OCI-LY3 (cell line): ENCODE measurements around the gene RSRC2.

Source experiments
- H2AFZ ChIP-seq: fragments of 200-600, 300-600 bp; shearing (Covaris generic); 2 replicates; pipeline ENCODE4 v1.6.0; 2014; ENCODE audit warnings: antibody characterized with exemption, low read depth, low read length
- H3K27ac ChIP-seq: fragments of 200-600, 300-600 bp; sonication (generic); 2 replicates; pipeline ENCODE4 v1.5.1; 2014; ENCODE audit warnings: mild to moderate bottlenecking, low read length, moderate library complexity, mixed read lengths
- H3K27me3 ChIP-seq: fragments of 200-600, 300-600 bp; sonication (generic); 2 replicates; pipeline ENCODE4 v1.6.1; 2014; ENCODE audit warnings: low read depth, low read length, mixed read lengths
- H3K36me3 ChIP-seq: fragments of 200-600, 300-600 bp; sonication (generic); replicated peaks from 2 replicates; pipeline ENCODE3; 2014; ENCODE audit warnings: low read depth, low read length, mixed read lengths
- H3K4me1 ChIP-seq: fragments of 300-600, 200-600 bp; sonication (generic); 2 replicates; pipeline ENCODE4 v1.6.1; 2014; ENCODE audit warnings: low read length, mixed read lengths
- H3K4me2 ChIP-seq: fragments of 200-600, 300-600 bp; sonication (generic); 2 replicates; pipeline ENCODE4 v1.6.1; 2014; ENCODE audit warnings: low read length, mixed read lengths
- H3K4me3 ChIP-seq: fragments of 300-600, 200-600 bp; sonication (generic); 2 replicates; pipeline ENCODE4 v1.5.1; 2014; ENCODE audit warnings: antibody characterized with exemption, mild to moderate bottlenecking, low read length, moderate library complexity
- H3K79me2 ChIP-seq: fragments of 300-600, 200-600 bp; shearing (Covaris generic); 2 replicates; pipeline ENCODE4 v1.6.1; 2014; ENCODE audit warnings: mild to moderate bottlenecking, low read length, mixed read lengths
- H3K9ac ChIP-seq: fragments of 300-600, 200-600 bp; shearing (Covaris generic); 2 replicates; pipeline ENCODE4 v1.6.0; 2014; ENCODE audit warnings: mild to moderate bottlenecking, low read length, moderate library complexity
- H3K9me3 ChIP-seq: fragments of 200-600, 300-600 bp; shearing (Covaris generic); 2 replicates; pipeline ENCODE4 v1.6.1; 2014; ENCODE audit warnings: low read length, mixed read lengths; ENCODE audit not compliant: insufficient read depth
- H4K20me1 ChIP-seq: fragments of 200-600, 300-600 bp; sonication (generic); 2 replicates; pipeline ENCODE4 v1.6.1; 2016; ENCODE audit warnings: low read length, mixed read lengths; ENCODE audit not compliant: insufficient read depth
- EZH2phosphoT487 ChIP-seq: fragments of 200-600 bp; shearing (Covaris generic); IDR thresholded peaks from 2 replicates; pipeline ENCODE4 v1.6.1; 2018; ENCODE audit warnings: antibody characterized with exemption, mixed run types, low read depth
- TF ChIP-seq, protein P1 (sequence below): fragments of 200-600, 300-600 bp; sonication (generic); IDR thresholded peaks from 2 replicates; pipeline ENCODE4 v1.5.1; 2014; ENCODE audit warnings: antibody characterized with exemption, low read length, low read depth

Gene RSRC2

DNA sequence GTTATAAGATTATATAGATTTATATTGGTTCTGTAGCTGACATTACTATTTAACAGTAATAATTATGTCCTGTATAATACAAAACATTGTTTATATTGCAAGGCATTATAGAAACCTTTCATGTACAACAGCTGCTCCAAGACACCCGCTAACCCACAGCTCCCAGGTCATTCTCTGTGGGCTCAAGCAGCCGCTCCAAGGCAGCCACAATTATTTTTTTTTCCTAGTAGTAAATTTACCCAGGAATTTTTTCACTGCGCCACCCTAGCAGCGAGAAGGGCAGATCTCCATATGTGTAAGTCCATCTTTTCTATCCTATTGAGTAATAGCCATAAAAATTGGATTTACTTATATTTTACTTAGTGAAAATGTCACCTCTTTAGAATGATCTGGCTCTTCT is 36.6 kb upstream of the RSRC2 start:
- peaks cover 32% of the 10 kb centered on the region for H3K36me3 ChIP-seq
- no peak overlapping the region for H3K4me2 ChIP-seq
- H4K20me1 ChIP-seq: no peaks in the 10 kb centered on the region

DNA sequence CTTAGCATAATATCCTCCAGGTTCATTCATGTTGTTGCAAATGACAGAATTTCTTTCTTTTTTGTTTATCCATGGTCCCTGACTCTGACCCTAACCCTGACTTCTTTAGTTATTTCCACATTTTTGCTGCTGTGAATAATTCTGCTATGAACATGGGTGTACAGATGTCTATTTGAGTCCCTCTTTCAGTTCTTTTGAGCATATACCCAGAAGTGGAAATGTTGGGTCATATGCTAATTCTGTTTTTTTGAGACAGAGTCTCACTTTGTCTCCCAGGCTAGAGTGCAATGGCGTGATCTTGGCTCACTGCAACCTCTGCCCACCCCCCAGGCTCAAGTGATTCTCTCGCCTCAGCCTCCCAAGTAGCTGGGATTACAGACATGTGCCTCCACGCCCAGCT is 33.4 kb upstream of the RSRC2 start:
- H3K9me3 ChIP-seq: no peaks in the 10 kb centered on the region
- H3K4me1 ChIP-seq: peaks cover 4% of the 10 kb centered on the region; the same call in 1 of the 2 replicates
- no peak overlapping the region for H3K9ac ChIP-seq
- no peak overlapping the region for H2AFZ ChIP-seq
- no peaks in the 10 kb centered on the region for H3K79me2 ChIP-seq
- H3K4me2 ChIP-seq: no peak overlapping the region
- H3K4me3 ChIP-seq: no peak overlapping the region
- peaks cover 48% of the 10 kb centered on the region for H3K36me3 ChIP-seq
- no peaks in the 10 kb centered on the region for H3K27me3 ChIP-seq
- H4K20me1 ChIP-seq: no peaks in the 10 kb centered on the region
- TF ChIP-seq EZH2phosphoT487: no peak
- TF ChIP-seq, protein P1, sequence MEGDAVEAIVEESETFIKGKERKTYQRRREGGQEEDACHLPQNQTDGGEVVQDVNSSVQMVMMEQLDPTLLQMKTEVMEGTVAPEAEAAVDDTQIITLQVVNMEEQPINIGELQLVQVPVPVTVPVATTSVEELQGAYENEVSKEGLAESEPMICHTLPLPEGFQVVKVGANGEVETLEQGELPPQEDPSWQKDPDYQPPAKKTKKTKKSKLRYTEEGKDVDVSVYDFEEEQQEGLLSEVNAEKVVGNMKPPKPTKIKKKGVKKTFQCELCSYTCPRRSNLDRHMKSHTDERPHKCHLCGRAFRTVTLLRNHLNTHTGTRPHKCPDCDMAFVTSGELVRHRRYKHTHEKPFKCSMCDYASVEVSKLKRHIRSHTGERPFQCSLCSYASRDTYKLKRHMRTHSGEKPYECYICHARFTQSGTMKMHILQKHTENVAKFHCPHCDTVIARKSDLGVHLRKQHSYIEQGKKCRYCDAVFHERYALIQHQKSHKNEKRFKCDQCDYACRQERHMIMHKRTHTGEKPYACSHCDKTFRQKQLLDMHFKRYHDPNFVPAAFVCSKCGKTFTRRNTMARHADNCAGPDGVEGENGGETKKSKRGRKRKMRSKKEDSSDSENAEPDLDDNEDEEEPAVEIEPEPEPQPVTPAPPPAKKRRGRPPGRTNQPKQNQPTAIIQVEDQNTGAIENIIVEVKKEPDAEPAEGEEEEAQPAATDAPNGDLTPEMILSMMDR: no peak
- peak overlapping the region; percentile 20; the same call in 1 of the 2 replicates for H3K27ac ChIP-seq

More for the DNA sequence above, 36.6 kb upstream of the RSRC2 start:
- Histone ChIP-seq H3K4me1 (peaks cover 4% of the 10 kb centered on the region; the same call in 1 of the 2 replicates), H3K27ac (no peak overlapping the region), H3K9ac (no peak overlapping the region), H3K9me3 (no peaks in the 10 kb centered on the region), H3K79me2 (no peaks in the 10 kb centered on the region), H2AFZ (no peak overlapping the region), H3K27me3 (no peaks in the 10 kb centered on the region), H3K4me3 (no peak overlapping the region)
- TF ChIP-seq, protein P1: no peak
- TF ChIP-seq EZH2phosphoT487: no peak

DNA sequence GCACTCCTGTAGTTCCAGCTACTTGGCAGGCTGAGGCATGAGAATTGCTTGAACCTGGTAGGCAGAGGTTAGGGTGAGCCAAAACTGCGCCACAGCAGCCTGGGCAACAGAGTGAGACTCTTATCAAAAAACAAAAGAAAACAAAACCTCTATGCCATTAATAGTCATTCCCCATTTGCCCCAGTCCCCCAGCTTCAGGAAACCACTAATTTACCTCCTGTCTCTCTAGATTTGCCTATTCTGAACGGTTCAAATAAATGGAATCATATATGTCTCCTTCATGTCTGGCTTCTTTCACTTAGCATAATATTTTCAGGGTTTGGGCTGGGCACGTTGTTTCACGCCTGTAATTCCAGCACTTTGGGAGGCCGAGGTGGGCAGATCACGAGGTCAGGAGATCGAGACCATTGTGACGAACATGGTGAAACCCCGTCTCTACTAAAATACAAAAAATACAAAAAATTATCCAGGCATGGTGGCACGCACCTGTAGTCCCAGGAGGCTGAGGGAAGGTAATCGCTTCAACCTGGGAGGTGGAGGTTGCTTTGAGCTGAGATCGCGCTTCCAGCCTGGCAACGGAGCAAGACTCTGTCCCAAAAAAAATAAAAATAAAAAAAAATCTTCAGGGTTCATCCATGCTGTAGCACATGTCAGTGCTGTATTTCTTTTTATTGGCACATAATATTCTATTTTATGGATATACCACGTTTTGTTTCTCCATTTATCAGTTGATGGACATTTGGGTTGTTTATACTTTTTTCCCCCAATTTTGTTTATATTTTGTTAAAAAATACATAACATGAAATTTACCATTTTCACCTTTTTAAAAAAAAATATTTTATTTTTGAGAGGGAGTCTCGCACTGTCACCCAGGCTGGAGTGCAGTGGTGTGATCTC is 32.3 kb upstream of the RSRC2 start:
- peaks cover 48% of the 10 kb centered on the region for H3K36me3 ChIP-seq
- H3K27ac ChIP-seq: no peak overlapping the region
- H3K4me2 ChIP-seq: no peak overlapping the region

DNA sequence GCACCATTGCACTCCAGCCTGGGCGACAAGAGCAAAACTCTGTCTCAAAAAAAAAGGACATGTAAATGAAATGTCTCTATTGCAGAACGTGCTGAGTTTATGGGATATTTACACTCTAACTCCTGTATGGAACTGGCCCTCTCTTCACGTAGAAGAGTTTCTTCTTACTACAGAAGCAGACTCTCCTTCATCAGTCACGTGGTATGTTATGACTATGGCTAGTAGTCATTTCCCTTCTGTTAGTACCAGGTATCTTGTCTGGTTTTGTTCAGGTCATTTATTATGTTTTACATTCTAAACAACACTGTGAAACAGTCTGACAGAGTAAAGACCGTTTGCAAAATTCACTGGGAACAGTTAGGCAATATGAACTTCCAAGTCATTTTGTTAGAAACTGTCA is 20.6 kb upstream of the RSRC2 start:
- no peak overlapping the region for H3K27ac ChIP-seq
- H3K27me3 ChIP-seq: no peaks in the 10 kb centered on the region
- peaks cover 5% of the 10 kb centered on the region; the same call in 1 of the 2 replicates for H3K79me2 ChIP-seq
- no peaks in the 10 kb centered on the region for H3K9me3 ChIP-seq
- H3K4me1 ChIP-seq: peaks cover 45% of the 10 kb centered on the region
- H3K4me3 ChIP-seq: no peak overlapping the region
- H2AFZ ChIP-seq: no peak overlapping the region
- TF ChIP-seq, protein P1: no peak
- no peak for TF ChIP-seq EZH2phosphoT487
- H4K20me1 ChIP-seq: no peaks in the 10 kb centered on the region
- no peak overlapping the region for H3K9ac ChIP-seq
- H3K36me3 ChIP-seq: peaks cover 45% of the 10 kb centered on the region
- H3K4me2 ChIP-seq: peak overlapping the region; percentile 8

More for the DNA sequence above, 32.3 kb upstream of the RSRC2 start:
- Histone ChIP-seq H3K9ac (no peak overlapping the region), H3K4me3 (no peak overlapping the region), H3K4me1 (peaks cover 4% of the 10 kb centered on the region; the same call in 1 of the 2 replicates), H3K27me3 (no peaks in the 10 kb centered on the region), H3K9me3 (no peaks in the 10 kb centered on the region), H2AFZ (no peak overlapping the region), H3K79me2 (peaks cover 4% of the 10 kb centered on the region; the same call in 1 of the 2 replicates), H4K20me1 (no peaks in the 10 kb centered on the region)
- TF ChIP-seq EZH2phosphoT487: no peak
- TF ChIP-seq, protein P1: no peak
